ENCODE results near the gene GOLGA8B.
"Not testable (repeated sequence)": the region's sequence is repeated elsewhere in the genome, so short reads cannot be mapped to it uniquely, and the experiment has no call there.

GOLGA8B gene

DNA sequence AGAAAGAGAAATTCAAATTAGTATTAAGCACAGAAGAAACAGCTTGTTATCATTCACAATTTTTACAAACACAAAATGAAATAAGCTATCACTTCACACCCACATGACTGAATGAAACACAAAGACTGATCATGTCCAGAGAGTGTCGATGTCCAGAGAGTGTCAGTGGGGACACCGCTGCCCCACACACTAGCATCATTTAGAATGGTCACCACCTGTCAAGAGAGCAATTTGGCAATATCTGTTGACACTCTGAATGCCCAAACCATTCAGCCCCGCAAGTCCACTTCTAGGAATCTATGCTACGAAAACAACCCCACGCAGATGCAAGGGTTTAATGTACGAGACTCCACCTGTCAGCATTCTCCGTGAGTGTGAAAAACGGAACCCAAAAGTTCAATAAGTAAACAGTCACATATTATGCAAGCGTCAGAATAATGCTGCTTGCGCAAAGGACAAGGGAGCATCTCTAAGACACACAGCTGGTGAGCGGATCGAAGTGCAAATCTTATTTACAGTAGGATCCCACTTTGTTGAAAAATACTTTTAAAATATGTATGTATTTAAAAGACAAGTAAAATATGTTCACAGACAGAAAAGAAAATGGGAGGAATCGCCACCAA is 11.3 kb downstream of the GOLGA8B start:
- not testable (repeated sequence) for H3K27ac ChIP-seq (ENCODE audit: low read depth, low read length); H3K36me3 ChIP-seq (ENCODE audit: control insufficient read depth, insufficient read depth, low read length); H3K4me3 ChIP-seq (ENCODE audit: low read length); H3K27me3 ChIP-seq (ENCODE audit: control insufficient read depth, insufficient read depth, low read length); H3K4me1 ChIP-seq (ENCODE audit: control insufficient read depth, insufficient read depth, low read length); H3K9ac ChIP-seq (ENCODE audit: low read length)

DNA sequence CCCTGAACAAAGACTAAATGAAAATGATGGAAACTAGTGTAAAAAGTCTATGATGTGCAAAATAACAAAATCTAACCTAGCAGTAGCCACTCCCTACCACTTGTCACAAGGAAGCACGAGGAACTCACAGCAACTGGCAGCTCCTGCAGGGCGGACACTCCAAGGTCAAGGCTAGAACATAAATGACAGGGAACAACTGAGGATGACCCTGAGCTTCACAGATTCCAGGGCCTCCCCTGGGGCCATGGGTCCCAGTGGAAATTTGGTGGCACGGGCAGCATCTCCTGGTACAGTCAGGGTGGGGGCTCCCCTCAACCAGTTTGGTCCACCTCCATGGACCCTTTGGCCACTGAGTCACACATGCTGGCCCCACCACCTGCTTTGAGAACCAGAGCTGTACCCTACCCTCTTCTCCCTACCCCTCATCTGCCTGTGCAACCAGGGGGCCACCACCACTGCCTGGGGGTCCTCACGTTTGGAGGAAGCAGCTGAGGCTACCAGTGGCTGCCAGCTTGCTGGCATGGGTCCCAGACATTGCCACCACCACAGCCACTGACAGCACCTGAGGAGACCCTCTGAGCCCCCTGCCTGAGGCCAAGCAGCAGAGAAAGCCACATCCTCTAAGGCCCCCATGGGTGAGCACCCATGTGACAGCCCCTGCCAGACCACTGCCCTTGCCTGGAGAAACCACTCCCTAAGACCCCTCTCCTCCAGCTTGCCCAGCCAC is 13.6 kb downstream of the GOLGA8B start:
- H3K4me3 ChIP-seq (ENCODE audit: low read length); H3K27me3 ChIP-seq (ENCODE audit: control insufficient read depth, insufficient read depth, low read length); H3K4me1 ChIP-seq (ENCODE audit: control insufficient read depth, insufficient read depth, low read length); H3K9ac ChIP-seq (ENCODE audit: low read length); H3K27ac ChIP-seq (ENCODE audit: low read depth, low read length); H3K36me3 ChIP-seq (ENCODE audit: control insufficient read depth, insufficient read depth, low read length): not testable (repeated sequence)

DNA sequence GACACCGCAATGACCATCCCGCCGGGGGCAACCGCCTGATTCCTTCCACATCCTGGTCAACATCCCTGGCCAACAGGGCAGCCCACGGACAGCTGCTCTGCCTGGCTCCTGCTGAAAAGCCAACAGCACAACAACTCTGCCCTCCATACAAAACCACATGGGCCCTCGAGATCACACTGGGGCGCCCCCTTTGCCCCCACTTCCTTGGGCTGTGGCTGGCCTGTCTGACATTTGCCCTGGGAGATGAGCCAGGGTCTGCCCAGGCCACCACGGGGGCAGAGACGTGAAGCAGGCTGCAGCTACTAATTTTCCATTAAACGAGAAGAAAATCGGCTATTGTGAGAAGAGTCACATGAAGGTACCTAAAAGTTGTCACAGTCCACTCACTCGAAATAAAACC is 16.3 kb downstream of the GOLGA8B start:
- not testable (repeated sequence) for H3K9ac ChIP-seq (ENCODE audit: low read length); H3K36me3 ChIP-seq (ENCODE audit: control insufficient read depth, insufficient read depth, low read length); H3K27me3 ChIP-seq (ENCODE audit: control insufficient read depth, insufficient read depth, low read length); H3K4me3 ChIP-seq (ENCODE audit: low read length); H3K4me1 ChIP-seq (ENCODE audit: control insufficient read depth, insufficient read depth, low read length); H3K27ac ChIP-seq (ENCODE audit: low read depth, low read length)

DNA sequence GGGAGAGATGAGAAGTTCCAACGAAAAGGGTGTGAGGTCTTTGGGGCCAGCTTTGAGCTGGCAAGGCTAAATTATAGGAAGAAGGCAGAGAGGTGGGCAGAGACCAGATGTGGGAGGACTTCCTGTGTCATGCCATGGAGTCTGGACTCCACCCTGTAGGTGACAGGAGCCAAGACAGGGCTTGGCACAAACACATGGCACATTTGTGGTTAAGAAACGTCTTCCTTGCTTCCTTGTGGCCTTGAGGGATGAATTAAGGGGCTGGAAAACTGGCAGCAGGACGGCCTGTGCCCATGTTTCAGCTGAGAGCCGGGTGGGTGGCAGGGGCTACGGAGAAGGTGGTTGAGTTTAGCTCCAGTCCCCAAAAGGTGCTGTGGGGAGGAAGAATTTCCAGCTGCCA is 18.7 kb downstream of the GOLGA8B start:
- not testable (repeated sequence) for H3K9ac ChIP-seq (ENCODE audit: low read length); H3K4me3 ChIP-seq (ENCODE audit: low read length); H3K36me3 ChIP-seq (ENCODE audit: control insufficient read depth, insufficient read depth, low read length); H3K27me3 ChIP-seq (ENCODE audit: control insufficient read depth, insufficient read depth, low read length); H3K4me1 ChIP-seq (ENCODE audit: control insufficient read depth, insufficient read depth, low read length); H3K27ac ChIP-seq (ENCODE audit: low read depth, low read length)

GRCh38 chr15:34560814-34561213 is 22.6 kb downstream of the GOLGA8B start:
- H3K36me3 ChIP-seq (ENCODE audit: control insufficient read depth, insufficient read depth, low read length); H3K27me3 ChIP-seq (ENCODE audit: control insufficient read depth, insufficient read depth, low read length); H3K9ac ChIP-seq (ENCODE audit: low read length); H3K4me1 ChIP-seq (ENCODE audit: control insufficient read depth, insufficient read depth, low read length); H3K4me3 ChIP-seq (ENCODE audit: low read length); H3K27ac ChIP-seq (ENCODE audit: low read depth, low read length): not testable (repeated sequence)

DNA sequence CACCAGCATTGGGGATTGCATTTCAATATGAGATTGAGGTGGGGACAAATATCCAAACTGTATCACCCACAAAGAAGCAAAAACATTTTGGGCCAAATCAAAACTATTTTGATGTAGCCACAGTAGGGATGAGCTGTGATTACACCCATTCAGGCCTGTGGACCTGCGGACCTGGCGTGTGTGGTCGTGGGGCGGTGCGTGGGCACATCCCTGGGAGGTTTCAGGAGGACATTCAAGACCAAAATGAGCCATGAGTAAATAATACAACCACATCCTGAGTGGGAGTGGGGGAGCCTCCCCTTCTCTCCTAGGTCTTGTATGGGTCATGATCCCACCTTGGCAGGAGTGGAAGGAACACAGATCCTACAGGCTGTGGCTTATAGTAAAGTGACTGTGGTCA is 23.7 kb downstream of the GOLGA8B start:
- H3K27me3 ChIP-seq (ENCODE audit: control insufficient read depth, insufficient read depth, low read length); H3K27ac ChIP-seq (ENCODE audit: low read depth, low read length); H3K36me3 ChIP-seq (ENCODE audit: control insufficient read depth, insufficient read depth, low read length); H3K4me3 ChIP-seq (ENCODE audit: low read length); H3K9ac ChIP-seq (ENCODE audit: low read length); H3K4me1 ChIP-seq (ENCODE audit: control insufficient read depth, insufficient read depth, low read length): not testable (repeated sequence)

GRCh38 chr15:34555162-34555561 is 28.3 kb downstream of the GOLGA8B start:
- H3K4me3 ChIP-seq (ENCODE audit: low read length); H3K9ac ChIP-seq (ENCODE audit: low read length); H3K36me3 ChIP-seq (ENCODE audit: control insufficient read depth, insufficient read depth, low read length); H3K4me1 ChIP-seq (ENCODE audit: control insufficient read depth, insufficient read depth, low read length); H3K27me3 ChIP-seq (ENCODE audit: control insufficient read depth, insufficient read depth, low read length); H3K27ac ChIP-seq (ENCODE audit: low read depth, low read length): not testable (repeated sequence)

- H3K9ac ChIP-seq (ENCODE audit: low read length); H3K36me3 ChIP-seq (ENCODE audit: control insufficient read depth, insufficient read depth, low read length); H3K27ac ChIP-seq (ENCODE audit: low read depth, low read length); H3K4me1 ChIP-seq (ENCODE audit: control insufficient read depth, insufficient read depth, low read length); H3K4me3 ChIP-seq (ENCODE audit: low read length); H3K27me3 ChIP-seq (ENCODE audit: control insufficient read depth, insufficient read depth, low read length): not testable (repeated sequence)
These were observed 28.7 kb downstream of the GOLGA8B start for GRCh38 chr15:34554716-34555115.

- H3K36me3 ChIP-seq (ENCODE audit: control insufficient read depth, insufficient read depth, low read length); H3K9ac ChIP-seq (ENCODE audit: low read length); H3K27me3 ChIP-seq (ENCODE audit: control insufficient read depth, insufficient read depth, low read length); H3K27ac ChIP-seq (ENCODE audit: low read depth, low read length); H3K4me1 ChIP-seq (ENCODE audit: control insufficient read depth, insufficient read depth, low read length); H3K4me3 ChIP-seq (ENCODE audit: low read length): not testable (repeated sequence)
These were observed 29.3 kb downstream of the GOLGA8B start for GRCh38 chr15:34554126-34554525.

DNA sequence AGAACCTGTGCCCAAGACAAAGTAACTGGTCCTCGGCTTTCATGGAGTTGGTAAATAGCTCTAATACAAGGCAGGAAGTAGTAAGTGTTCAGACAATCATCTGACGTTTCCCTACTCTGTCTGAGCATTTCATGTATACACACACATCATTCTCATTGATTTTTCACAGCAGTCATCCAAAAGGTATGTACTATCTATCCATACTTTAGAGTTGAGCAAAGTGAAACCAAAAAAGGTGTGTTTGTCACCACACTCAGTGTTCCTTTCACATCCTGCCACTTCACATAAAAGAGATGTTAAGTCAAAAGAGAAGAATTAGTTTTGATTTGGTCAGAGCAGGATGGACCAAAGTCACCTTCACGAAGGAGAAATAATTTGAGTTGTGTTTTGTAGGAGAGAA is 33.3 kb downstream of the GOLGA8B start:
- not testable (repeated sequence) for H3K9ac ChIP-seq (ENCODE audit: low read length); H3K4me1 ChIP-seq (ENCODE audit: control insufficient read depth, insufficient read depth, low read length); H3K36me3 ChIP-seq (ENCODE audit: control insufficient read depth, insufficient read depth, low read length); H3K4me3 ChIP-seq (ENCODE audit: low read length); H3K27me3 ChIP-seq (ENCODE audit: control insufficient read depth, insufficient read depth, low read length); H3K27ac ChIP-seq (ENCODE audit: low read depth, low read length)

- not testable (repeated sequence) for H3K27me3 ChIP-seq (ENCODE audit: control insufficient read depth, insufficient read depth, low read length); H3K4me3 ChIP-seq (ENCODE audit: low read length); H3K27ac ChIP-seq (ENCODE audit: low read depth, low read length); H3K9ac ChIP-seq (ENCODE audit: low read length); H3K36me3 ChIP-seq (ENCODE audit: control insufficient read depth, insufficient read depth, low read length); H3K4me1 ChIP-seq (ENCODE audit: control insufficient read depth, insufficient read depth, low read length)
These were observed 34.1 kb downstream of the GOLGA8B start for GRCh38 chr15:34549381-34549809.

DNA sequence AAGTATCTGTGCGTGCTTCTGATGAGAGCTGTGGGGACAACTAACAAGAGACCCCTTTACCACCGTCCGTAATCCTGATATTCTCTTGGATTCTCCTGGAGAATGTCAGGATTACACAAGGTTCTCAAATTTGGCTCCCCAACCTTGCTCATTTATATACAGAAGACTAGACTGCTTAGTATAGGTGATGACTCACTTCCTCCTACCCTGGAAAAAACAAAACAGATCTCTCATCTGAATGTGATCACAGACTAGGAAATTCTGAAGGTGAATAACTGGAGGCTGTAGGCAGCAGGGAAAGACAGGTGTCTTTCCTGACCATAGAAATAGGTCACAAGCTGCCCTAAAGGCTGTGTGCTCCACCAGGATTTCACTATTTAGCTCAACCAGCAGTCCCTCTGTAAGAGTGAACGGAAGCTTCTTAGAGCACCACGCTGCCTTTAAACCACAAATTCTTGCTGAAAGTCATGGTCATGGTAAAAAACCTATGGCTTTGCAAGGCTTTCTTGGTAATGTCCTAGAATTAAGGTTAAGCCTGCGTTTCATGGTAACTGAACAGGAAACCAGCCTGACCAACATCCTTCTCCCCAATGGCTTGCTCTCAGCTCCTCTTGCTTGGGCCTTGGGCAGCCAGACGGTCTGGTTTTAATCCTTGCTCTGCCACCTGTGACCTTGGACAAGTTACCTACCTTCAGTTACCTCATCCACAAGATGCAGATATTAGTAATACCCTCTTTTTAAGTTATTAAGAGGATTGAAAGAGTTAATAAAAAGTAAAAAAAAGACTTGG is 39.4 kb downstream of the GOLGA8B start:
- H3K9ac ChIP-seq (ENCODE audit: low read length); H3K4me3 ChIP-seq (ENCODE audit: low read length); H3K27me3 ChIP-seq (ENCODE audit: control insufficient read depth, insufficient read depth, low read length); H3K4me1 ChIP-seq (ENCODE audit: control insufficient read depth, insufficient read depth, low read length); H3K27ac ChIP-seq (ENCODE audit: low read depth, low read length); H3K36me3 ChIP-seq (ENCODE audit: control insufficient read depth, insufficient read depth, low read length): not testable (repeated sequence)

DNA sequence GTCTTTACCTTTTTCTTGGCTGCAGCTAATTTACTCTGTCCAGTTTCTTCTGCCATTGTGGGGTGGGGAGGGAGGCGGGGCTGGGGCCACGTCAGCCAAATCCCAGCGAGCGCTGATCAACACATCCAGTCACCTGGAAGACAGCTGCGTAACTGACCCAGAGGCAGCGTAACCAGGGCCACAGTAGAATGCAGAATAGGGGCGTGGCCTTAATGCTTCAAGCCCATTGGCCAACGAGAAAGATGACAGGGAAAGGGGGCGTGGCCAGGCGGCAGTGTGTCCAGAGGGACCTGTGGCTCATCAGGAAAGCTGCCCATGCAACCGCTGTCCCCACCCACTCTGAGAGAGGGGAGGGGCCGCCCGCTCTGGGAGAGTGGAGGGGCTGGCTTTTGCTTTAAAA is 47.6 kb downstream of the GOLGA8B start:
- not testable (repeated sequence) for H3K27ac ChIP-seq (ENCODE audit: low read depth, low read length); H3K9ac ChIP-seq (ENCODE audit: low read length); H3K27me3 ChIP-seq (ENCODE audit: control insufficient read depth, insufficient read depth, low read length); H3K4me3 ChIP-seq (ENCODE audit: low read length); H3K36me3 ChIP-seq (ENCODE audit: control insufficient read depth, insufficient read depth, low read length); H3K4me1 ChIP-seq (ENCODE audit: control insufficient read depth, insufficient read depth, low read length)

Measured in rectal smooth muscle tissue (tissue), 1 donor.